ENCODE results near the gene ELOB.

Gene ELOB

DNA sequence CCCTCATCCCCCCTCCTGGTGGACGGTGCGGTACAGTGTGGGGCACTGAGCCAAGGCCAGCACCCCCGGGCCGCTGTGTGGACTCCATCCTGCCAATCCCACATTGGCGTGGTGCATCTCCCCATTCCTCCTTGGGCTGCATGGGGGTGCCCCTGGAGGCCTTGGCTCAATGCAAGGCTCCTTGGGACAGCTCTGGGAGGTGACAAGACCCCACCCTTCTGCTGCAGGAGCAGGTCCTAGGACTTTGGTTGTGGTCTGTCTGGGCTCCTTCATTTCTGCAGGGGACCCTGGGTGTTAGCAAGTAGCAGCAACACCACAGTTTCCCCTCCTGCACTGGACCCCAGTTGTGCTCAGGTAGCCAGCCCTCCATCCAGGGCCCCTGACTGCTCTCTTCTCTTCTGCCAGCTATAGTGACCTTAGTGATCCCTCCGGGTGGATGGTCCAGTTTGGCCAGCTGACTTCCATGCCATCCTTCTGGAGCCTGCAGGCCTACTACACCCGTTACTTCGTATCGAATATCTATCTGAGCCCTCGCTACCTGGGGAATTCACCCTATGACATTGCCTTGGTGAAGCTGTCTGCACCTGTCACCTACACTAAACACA is 41.3 kb upstream of the ELOB start:
- TF ChIP-seq CTCF (IDR thresholded peaks at IDR 0.05; ENCODE audit: low read depth, low read length) (no peak), MYC (IDR thresholded peaks at IDR 0.05; ENCODE audit: low read depth, low read length) (no peak), POLR2A (IDR thresholded peaks at IDR 0.05; ENCODE audit: extremely low read depth, insufficient read length) (no peak)
- TF ChIP-seq, protein P1, sequence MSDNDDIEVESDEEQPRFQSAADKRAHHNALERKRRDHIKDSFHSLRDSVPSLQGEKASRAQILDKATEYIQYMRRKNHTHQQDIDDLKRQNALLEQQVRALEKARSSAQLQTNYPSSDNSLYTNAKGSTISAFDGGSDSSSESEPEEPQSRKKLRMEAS (IDR thresholded peaks at IDR 0.05; ENCODE audit: low read depth, low read length) = no peak
- H3K4me3 ChIP-seq (ENCODE audit: low read depth, low read length) = peak overlapping the region; percentile 69
- no peak for DNase-seq (ENCODE audit: low read depth)

GRCh38 chr16:2817340-2818271 is 40.5 kb upstream of the ELOB start:
- TF ChIP-seq POLR2A (IDR thresholded peaks at IDR 0.05; ENCODE audit: extremely low read depth, insufficient read length) (no peak), CTCF (IDR thresholded peaks at IDR 0.05; ENCODE audit: low read depth, low read length) (no peak), MYC (IDR thresholded peaks at IDR 0.05; ENCODE audit: low read depth, low read length) (peak; percentile 93)
- TF ChIP-seq, protein P1 (IDR thresholded peaks at IDR 0.05; ENCODE audit: low read depth, low read length) = peak; percentile 90
- no peak for DNase-seq (ENCODE audit: low read depth)
- peak overlapping the region; percentile 69 for H3K4me3 ChIP-seq (ENCODE audit: low read depth, low read length)

GRCh38 chr16:2816751-2817339 is 39.8 kb upstream of the ELOB start, which contains the start of gene PRSS21:
Gene PRSS21, plus strand, starts transcription at chr16:2817237. Its CDS starts 32 bp downstream, at chr16:2817269.
- TF ChIP-seq CTCF (IDR thresholded peaks at IDR 0.05; ENCODE audit: low read depth, low read length) = peak; percentile 35
- TF ChIP-seq POLR2A (IDR thresholded peaks at IDR 0.05; ENCODE audit: extremely low read depth, insufficient read length) = no peak
- H3K4me3 ChIP-seq (ENCODE audit: low read depth, low read length) = peak within 1 kb of the TSS; percentile 69
- peak; percentile 76 for DNase-seq (ENCODE audit: low read depth)

- H3K4me3 ChIP-seq (ENCODE audit: low read depth, low read length) = no peak overlapping the region
- DNase-seq (ENCODE audit: low read depth) = no peak
- no peak for TF ChIP-seq CTCF (IDR thresholded peaks at IDR 0.05; ENCODE audit: low read depth, low read length)
- no peak for TF ChIP-seq POLR2A (IDR thresholded peaks at IDR 0.05; ENCODE audit: extremely low read depth, insufficient read length)
- TF ChIP-seq, protein P1 (IDR thresholded peaks at IDR 0.05; ENCODE audit: low read depth, low read length) = no peak
- no peak for TF ChIP-seq MYC (IDR thresholded peaks at IDR 0.05; ENCODE audit: low read depth, low read length)
These were observed 38.3 kb upstream of the ELOB start for GRCh38 chr16:2815299-2815771.

DNA sequence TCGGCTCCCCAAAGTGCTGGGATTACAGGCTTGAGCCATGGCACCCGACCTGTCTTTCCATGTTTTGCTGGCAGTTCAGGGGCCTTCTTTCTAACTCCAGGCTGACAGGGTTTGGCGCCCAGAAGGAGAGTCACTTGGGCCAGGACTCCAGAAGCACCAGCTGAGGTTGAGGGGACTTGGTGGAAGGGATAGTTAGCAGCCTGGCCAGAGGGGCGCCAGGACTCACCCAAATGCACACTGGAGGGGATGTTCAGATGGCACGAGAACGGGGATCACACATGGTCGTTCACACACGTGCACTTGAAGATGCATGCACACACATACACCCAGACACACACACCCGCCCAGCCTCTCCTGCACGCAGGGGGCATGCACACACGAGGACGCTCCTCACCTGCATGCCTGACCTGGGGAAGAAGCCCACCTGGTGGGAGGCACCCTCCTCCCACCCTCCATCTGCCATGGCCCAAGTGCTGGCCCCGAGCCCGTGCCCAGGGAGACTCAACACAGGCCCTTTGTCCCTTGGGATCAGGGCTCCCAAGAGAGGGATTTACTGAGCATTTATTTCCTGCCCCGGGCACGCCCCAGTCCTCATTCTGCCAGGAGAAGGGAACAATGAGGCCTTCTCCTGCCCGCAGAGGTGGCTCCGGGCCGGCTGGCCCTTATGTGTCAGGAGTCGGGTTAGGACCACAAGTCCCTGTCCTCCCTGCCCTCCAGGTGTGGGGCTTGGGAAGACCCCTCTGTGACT is 37.6 kb upstream of the ELOB start:
- DNase-seq (ENCODE audit: low read depth) = no peak
- TF ChIP-seq, protein P1 (IDR thresholded peaks at IDR 0.05; ENCODE audit: low read depth, low read length) = no peak
- no peak for TF ChIP-seq MYC (IDR thresholded peaks at IDR 0.05; ENCODE audit: low read depth, low read length)
- TF ChIP-seq CTCF (IDR thresholded peaks at IDR 0.05; ENCODE audit: low read depth, low read length) = no peak
- TF ChIP-seq POLR2A (IDR thresholded peaks at IDR 0.05; ENCODE audit: extremely low read depth, insufficient read length) = no peak
- H3K4me3 ChIP-seq (ENCODE audit: low read depth, low read length) = no peak overlapping the region

Data from NB4 (cell line).